ENCODE data around the gene TOR4A.
"Not testable (repeated sequence)": the region's sequence is repeated elsewhere in the genome, so short reads cannot be mapped to it uniquely, and the experiment has no call there.

TOR4A gene

DNA sequence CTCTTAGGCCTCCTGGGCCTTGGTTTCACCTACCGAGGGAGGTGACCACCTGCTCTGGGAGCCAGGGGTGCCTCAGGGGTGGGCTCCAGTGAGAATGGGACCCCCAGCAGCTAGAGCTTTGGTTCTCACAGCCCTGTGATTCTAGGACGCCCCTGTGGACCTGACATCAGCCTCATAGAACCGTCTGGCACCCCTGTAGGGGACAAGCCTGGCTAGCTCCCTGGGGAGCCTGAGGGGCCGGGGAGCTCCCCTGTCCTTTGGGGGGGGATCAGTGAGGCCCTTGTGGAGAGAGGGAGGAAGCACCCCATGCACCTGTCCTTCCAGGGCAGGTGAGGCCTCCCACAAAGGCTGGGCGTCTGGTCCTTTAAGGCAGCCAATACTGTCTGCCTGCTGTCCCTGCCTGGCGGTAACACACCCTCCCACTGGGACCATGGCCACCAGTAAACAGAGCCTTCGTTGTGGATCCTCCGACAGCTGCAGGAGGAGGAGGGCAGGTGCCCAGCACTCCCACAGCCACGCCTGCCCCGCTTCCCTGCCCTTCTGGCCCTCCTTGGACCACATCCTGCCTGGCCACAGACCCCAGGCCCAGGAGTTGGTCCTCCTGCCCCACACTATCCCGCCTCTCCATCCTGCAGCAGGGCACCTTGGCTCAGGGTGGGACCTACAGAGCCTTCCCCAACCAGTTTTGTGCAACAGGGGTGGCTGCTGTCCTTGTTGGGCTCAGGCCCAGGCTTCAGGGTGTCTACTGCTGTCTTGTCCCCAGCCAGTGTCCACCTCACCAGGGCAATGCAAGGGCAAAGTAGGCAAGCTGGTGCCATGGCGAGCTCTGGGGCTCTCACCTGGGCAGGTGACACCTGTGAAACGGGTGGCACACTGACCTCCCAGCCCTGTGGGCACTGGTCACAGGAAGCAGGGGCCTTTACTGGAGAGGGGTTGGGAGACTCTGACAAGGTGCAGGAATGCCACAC lies 39.5 kb upstream of the TOR4A start:
- DNase-seq (ENCODE audit: low spot score): peak; percentile 93

DNA sequence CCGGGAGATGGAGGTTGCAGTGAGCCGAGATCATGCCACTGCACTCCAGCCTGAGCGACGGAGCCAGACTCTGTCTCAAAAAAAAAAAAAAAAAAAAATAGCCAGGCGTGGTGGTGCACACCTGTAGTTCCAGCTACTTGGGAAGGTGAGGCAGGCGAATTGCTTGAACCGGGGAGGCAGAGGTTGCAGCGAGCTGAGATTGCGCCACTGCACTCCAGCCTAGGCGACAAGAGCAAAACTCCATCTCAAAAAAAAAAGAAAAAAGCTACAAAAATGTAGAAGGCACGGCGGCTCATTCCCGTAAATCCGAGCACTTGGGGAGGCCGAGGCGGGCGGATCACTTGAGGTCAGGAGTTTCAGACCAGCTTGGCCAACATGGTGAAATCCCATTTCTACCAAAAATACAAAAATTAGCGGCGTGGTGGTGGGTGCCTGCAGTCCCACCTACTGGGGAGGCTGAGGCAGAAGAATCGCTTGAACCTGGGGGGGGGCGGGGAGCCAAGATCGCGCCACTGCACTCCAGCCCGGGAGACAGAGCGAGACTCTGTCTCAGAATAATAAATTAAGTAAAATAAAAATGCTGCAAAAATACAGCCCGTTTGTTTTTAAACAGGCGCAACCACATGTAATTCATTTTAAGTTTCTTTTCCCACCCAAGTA lies 37.9 kb upstream of the TOR4A start:
- not testable (repeated sequence) for DNase-seq (ENCODE audit: low spot score)

DNA sequence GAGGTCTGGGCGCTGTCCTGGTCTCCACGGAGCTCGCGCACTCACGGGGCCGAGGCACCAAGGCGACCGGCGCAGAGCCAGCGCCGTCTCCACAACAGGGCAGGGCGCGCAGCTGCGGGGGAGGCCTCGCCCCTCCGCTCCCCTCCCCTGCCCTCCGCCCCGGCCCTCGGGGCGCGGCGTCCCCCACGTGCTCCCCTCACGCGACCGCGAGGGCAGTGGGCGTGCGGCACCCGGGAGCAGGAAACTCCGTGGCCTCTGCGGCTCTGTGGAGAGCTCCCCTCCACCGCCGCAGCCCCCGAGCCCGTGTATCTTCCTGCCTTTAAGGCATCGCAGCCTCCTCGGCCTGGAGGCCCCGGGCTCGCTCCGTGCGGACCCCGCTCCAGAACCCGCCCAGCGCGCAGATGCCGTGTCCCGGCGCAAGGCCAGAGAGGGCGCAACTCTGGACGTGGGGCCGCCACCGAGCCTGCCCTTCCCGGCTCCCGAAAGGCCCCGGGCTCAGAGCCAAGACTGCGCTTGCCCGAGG lies 37.1 kb upstream of the TOR4A start:
- DNase-seq (ENCODE audit: low spot score): peak; percentile 77

DNA sequence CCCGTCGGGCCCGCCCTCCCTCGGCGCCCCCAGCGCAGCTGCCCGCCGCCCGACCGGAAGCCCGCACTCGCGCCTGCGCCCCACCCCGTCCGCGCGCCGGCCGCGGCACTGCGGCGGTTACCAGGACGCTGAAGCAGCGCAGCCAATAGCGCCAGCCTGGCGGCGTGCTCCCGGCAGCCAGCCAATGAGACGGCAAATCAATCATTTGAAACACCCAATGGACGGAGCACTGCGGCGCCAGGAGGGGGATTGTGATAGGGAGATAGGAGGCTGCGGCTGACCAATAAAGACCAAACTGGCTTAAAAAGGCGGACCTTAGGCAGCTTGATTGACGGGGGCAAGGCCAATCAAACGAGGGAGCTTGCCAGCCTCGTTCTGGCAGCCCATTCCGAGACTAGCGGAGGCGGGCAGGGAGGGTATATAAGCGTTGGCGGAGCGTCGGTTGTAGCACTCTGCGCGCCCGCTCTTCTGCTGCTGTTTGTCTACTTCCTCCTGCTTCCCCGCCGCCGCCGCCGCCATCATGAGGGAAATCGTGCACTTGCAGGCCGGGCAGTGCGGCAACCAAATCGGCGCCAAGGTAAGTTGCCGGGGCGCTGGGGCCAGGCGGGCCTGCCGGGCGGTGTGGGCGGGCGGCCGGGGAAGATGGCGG lies 36.6 kb upstream of the TOR4A start, which contains the start of gene TUBB4B:
TUBB4B (plus strand) TSS at position 447 of the 649 bp plus-strand sequence; CDS start at position 521, 74 bp downstream.
- peak; percentile 100 for DNase-seq (ENCODE audit: low spot score)

DNA sequence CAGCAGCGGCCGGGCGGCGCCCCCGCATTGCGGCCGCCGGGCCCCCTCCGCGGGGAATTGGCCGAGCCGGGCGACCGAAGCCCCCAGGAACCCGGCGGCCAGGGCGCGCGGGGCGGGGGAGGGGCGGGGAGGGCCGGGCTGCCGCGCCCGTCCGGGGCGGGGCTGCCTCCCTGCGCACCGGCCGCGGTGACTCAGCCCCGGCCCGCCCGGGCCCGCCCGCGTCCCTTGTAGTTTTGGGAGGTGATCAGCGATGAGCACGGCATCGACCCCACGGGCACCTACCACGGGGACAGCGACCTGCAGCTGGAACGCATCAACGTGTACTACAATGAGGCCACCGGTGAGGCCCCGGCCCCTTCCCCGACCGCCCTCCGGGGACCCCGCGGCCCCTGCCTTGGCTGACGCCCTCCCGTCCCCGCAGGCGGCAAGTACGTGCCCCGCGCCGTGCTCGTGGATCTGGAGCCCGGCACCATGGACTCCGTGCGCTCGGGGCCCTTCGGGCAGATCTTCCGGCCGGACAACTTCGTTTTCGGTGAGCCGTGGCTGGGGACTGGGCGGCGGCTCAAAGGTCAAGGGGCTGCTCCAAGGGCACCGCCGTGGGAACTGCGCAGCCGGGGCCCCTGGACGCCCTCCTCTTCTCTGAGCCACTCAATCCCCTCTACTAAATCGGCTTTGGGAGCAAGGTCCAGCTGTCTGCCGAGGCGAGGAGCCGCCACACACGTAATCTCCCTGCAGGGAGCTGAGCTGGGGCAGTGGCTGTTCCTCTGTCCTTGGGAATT lies 35.8 kb upstream of the TOR4A start:
- no peak for DNase-seq (ENCODE audit: low spot score)

DNA sequence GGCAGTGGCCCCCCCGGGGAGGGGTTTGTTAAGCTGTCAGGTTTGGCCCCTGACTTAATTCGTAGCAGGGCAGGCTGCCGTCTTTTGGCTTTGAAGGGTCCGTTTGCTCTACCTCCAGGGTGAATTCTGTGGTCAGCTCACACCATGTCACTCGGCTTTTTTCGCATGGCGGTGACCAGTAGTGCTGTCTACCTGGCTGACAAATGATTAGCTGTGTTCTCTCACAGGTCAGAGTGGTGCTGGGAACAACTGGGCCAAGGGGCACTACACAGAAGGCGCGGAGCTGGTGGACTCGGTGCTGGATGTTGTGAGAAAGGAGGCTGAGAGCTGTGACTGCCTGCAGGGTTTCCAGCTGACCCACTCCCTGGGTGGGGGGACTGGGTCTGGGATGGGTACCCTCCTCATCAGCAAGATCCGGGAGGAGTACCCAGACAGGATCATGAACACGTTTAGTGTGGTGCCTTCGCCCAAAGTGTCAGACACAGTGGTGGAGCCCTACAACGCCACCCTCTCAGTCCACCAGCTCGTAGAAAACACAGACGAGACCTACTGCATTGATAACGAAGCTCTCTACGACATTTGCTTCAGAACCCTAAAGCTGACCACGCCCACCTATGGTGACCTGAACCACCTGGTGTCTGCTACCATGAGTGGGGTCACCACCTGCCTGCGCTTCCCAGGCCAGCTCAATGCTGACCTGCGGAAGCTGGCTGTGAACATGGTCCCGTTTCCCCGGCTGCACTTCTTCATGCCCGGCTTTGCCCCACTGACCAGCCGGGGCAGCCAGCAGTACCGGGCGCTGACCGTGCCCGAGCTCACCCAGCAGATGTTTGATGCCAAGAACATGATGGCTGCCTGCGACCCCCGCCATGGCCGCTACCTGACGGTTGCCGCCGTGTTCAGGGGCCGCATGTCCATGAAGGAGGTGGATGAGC lies 35.0 kb upstream of the TOR4A start:
- no peak for DNase-seq (ENCODE audit: low spot score)

DNA sequence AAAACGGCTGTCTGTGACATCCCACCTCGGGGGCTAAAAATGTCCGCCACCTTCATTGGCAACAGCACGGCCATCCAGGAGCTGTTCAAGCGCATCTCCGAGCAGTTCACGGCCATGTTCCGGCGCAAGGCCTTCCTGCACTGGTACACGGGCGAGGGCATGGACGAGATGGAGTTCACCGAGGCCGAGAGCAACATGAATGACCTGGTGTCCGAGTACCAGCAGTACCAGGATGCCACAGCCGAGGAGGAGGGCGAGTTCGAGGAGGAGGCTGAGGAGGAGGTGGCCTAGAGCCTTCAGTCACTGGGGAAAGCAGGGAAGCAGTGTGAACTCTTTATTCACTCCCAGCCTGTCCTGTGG lies 34.3 kb upstream of the TOR4A start:
- not testable (repeated sequence) for DNase-seq (ENCODE audit: low spot score)

DNA sequence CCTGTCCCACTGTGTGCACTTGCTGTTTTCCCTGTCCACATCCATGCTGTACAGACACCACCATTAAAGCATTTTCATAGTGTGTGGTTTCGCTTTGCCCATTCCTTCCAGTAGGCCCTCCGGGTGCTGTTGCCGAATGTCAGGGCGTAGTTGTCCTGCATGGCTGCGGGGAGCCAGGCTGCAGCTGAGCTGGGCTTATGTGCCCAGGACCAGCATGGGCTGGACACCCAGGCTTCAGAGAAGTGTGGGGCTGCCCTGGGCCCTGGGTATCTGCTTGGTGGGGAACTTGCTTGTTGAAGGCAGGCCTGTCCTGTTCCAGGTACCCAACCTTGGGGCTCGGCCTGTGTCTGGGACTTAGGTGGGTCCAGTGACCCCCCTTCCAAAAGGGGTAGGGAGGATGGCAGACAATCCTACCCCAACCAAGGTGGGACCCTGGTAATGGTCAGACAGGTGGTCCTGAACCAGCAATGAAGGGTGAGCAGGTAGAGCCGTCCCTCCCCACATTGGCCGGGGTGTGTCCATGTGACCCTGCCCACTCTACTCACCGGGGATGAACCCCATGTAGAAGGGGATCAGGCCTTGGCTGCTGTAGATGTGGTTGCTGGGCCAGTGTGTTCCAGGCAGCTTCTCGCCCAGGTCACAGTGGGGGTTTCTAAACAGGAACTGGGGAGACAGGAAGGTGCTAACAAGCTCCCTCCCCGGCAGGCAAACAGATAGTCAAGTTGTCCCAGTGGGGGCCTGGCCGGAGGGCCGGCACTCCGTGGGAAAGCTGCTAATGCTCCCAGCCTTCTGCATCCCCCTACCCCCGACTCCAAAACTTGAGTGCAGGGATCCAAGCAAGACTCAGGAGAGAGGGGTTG lies 33.7 kb upstream of the TOR4A start:
- DNase-seq (ENCODE audit: low spot score): no peak

DNA sequence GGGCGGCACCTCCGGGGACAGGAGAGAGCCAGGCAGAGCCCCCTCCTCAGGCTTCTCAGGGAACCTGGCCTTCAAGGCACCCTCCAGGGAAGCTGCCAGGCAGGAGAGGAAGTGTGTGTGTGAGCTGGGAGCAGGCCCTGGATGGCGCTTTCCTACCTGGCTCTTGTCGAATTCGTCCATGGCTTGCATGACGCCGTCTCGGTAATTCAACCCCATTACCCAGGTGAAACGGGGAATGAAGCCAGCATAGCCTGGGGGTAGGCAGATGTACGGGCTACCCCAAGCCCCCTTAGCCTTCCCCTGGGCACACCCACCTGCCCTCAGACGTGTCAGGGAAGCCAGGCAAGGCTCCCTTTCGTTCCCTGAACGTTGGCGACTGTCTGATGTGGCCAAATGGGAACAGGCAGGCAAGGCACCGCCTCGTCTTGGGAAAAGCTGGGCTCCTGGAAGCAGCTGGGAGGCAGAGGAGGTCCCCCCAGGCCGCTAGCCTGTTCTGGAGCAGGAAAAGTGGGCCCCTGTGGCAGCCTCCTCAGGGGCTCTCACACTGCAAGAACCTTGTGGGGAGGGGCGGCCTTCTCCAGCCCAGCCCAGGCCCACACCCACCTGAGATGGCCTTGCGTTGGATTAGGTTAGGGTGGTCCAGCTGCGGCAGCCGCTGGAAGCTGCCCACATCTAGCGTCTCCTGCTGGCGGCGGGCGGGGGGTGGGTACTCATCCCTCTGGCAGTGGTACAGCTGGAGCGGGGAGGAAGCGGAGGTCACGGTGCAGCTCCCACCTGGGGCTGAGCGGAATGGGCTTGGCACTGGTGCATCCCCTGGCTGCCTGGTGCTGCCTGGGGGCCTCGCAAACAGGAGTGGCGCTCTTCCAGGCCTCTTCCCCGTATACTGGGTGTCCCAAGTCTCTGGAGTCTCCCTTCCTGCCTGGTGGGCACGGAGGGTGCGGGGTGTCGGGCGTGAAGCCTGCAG lies 32.8 kb upstream of the TOR4A start:
- no peak for DNase-seq (ENCODE audit: low spot score)

DNA sequence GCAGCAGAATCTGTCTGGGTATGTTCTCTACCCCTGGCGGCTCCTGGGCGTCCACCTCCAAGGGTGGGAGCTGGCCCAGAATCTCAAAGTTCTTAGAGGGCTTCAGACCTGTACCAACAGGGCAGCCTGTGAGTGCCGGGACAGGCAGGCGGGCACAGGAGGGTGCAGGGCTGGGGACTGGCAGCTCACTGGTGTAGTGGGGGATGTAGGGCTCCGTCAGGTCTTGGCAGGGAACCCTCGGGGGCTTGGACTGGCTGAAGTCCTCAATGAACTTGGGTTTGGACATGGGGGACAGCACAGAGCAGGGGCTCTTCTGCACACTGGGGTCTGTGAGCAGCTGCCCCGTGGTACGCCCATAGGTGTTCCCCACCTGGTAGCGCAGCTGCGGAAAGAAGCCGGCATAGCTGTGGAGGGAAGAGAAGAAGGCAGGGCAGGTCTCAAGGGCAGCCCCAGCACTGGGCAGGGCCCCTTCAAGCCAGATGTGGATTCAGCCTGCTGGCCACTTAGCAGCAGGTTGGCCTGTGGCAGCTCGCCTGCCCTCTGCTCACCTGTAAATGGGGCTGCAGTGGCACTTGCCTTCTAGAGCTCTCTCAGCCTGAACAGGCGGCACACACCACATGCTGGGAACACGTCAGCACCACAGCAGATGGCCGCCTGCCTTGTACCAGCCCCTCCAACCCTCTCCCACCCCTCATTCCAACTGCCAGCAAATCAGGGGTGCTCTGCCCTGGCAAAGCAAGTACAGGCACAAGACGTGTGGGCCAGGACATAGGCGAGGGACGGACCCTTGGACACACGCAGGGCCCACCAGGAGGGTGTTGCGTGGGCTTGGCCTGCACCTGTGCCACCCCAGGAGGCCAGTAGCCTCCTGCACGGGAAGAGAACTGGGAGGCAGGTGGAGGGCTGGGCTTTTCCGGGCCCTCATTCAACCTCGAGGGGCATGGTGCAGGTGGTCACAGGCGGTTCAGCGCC lies 31.8 kb upstream of the TOR4A start:
- no peak for DNase-seq (ENCODE audit: low spot score)

DNA sequence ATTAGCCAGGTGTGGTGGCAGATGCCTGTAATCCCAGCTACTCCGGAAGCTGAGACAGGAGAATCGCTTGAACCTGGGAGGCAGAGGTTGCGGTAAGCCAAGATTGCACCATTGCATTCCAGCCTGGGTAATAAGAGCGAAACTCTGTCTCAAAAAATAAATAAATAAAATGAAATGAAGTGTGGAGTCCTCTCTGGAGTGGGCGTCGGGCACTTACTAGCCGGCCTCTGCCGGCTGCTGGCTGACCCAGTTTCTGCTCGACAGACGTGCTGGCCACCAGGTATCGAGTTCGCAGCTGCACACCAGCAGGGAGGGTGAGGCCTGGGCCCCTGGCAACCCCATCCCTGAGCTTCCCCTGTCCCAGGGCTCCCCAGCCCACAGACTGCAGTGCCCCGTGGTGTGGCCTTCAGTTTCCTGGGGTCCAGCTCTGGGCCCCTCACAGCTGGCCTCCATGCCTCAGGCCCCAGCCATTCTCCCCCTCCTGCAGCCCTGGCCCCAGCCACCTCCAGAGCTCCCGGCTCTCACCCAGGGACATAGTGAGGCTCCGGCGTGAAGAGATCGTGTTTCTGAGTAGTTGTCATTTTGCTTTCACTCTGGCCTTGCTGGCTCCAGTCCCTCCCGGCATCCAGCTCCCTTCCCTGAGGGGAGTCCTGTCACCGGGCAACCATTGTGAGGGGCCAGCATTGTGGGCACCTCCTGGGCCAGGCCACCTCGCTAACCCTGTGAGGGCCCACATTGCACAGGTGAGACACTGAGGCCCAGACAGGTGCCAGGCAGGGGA lies 30.2 kb upstream of the TOR4A start:
- no peak for DNase-seq (ENCODE audit: low spot score)

DNA sequence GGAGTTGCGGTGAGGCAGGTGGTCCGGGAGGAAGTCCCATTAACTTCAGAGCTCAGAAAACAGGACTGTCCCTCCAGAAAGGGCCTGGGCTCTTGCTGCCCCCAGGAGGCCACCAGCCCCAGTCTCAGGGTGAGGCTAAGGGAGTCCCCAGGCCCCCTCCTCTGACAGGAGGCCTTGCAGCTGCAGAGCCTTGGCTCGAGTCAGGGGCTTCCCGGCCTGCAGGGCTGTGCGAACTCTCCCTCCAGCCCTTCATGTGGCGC lies 29.7 kb upstream of the TOR4A start:
- no peak for DNase-seq (ENCODE audit: low spot score)

DNA sequence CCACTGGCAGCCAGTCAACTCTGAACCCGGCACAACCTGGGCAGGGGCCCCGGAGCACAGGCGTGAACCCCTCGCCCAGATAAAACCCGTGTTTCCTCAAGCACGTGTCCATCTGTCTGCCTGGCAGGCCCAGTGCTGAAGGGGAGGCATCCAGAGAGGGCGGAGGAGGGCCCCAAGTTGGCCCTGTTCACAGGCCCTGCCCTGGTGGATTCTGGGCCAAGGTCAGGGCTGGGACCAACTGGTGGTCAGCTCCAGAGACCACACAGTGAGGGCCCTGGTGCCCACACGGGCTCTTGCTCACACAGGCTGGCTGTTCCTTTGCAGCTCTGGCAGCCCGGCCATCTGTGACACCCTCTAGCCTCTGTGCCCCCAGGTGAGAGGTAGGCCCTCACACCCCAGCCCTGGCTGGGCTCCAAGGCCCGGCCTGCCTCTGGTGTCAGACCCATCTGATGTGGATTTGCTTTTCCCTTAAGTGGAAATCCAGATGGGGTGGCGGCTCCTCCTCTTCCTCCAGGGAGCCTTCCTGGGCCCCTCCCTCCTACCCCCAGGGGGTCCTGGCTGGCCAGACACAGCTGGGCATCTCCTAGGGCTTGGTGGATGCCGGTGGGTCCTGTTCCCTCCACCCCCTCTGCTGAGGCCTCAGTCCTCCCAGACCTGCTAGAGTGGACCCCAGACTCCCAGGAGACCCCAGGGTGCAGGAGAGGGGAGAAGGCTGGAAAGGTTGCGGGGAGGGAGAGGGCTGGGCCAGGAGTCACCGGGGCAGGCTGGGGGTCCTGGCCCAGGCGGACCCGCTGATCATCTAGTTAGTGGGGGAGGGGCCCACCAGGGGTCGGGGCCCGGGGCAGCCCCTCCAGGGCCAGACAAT lies 27.0 kb upstream of the TOR4A start:
- DNase-seq (ENCODE audit: low spot score): no peak

DNA sequence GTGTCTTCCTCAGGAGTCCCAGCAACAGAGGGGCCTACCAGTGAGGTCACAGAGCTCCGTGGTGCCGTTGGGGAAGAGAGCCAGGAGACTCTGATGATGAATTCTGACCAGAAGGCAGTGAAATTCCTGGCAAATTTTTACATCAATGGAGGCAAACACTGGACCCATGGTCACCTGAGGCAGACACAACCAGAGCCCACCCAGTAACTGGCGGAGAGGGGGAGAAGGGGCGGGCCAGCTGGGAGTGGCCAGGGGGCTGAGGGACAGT lies 26.4 kb upstream of the TOR4A start, which contains the start of gene STPG3:
STPG3 (plus strand) TSS at position 93 of the 268 bp plus-strand sequence; CDS start at position 94, 1 bp downstream.
- DNase-seq (ENCODE audit: low spot score): no peak

DNA sequence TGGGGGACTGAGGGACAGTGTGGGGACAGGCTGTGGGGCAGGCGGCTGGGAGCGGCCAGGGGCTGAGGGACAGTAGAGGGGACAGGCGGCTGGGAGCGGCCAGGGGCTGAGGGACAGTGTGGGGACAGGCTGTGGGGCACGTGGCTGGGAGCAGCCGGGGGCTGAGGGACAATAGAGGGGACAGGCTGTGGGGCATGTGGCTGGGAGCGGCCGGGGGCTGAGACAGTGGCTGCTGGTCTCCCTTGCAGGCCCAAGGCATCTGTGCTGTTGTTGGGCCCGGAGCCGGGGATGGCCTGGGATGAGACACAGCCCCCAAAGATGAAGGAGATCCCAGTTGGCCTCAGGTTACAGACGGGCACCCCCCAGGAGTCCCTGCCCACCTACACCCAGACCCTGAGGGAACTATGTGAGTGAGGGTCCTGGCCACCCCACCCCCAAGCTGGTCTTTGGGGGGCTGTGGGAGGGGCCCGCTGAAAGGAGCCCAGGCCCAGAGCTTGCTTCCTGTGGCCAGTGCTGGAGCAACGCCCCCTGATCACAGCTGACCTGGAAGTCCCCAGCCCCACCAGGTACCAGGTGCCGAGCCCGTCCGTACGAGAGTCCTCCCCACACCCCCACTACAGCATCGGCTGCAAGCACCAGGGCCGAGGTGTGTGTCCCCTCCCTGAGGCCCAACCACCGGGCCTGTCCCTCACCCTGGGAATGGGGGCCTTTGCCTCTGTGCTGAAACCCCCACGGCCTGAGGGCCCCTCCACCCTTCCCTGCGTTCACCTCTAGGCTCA lies 25.8 kb upstream of the TOR4A start:
- no peak for DNase-seq (ENCODE audit: low spot score)
